ENCODE results near the gene INTS14.

GRCh38 chr15:65644282-65644681 lies 33.4 kb upstream of the INTS14 start:
- no peak for TF ChIP-seq CTCF (IDR thresholded peaks at IDR 0.05; ENCODE audit: insufficient read depth, low read depth, low read length)
- no peak for TF ChIP-seq EZH2 (IDR thresholded peaks at IDR 0.05; ENCODE audit: insufficient read depth, low read length)
